GM18505 (cell line): Measurements from ENCODE around the gene PDE12.

ENCODE experiments used
- ATAC-seq: cut with Tn5 transposase; IDR thresholded peaks from one replicate; pipeline ENCODE4 v1.9.1; 2021; ENCODE audit not compliant: unreplicated experiment
- POLR2A ChIP-seq: IDR thresholded peaks from 4 replicates; pipeline ENCODE4 v1.6.1; 2011; ENCODE audit warnings: borderline replicate concordance; ENCODE audit not compliant: insufficient read depth, insufficient read length; ENCODE audit errors: extremely low read depth

The PDE12 gene

DNA sequence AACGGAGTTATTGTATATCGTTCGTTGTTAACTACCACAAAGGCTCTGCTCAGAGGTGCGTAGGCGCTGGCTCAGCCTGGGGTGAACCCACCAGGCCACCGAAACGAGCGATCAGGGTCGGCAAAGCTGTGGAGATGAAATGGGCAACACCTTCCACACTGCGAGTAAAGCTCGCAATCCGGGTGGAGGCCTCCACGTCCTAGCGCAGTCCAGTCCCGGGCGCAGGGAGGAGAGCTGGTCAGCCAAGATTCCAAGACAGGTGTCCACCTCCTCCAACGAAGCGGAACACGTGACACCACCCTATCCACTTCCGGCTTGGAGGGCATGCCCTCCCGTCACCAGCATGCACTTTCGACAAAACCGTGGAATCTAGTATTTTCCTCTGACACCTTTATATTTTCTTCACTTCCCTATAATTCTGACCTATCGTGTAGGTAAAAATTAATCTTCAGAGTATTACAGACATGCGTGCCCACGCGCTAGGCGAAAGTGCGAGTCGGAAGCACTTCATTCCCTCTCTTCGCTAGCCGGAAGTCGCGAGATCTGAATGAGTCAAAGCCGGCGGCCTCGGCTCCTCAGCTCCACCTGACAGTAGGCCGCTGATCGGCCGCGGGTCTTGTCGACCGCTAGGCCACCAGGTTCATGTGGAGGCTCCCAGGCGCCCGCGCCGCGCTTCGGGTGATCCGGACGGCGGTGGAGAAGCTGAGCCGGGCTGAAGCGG is at the start of gene PDE12:
Gene PDE12 (plus strand): TSS at position 537 of the 721 bp plus-strand sequence. CDS start 106 bp downstream, at position 643.
- TF ChIP-seq POLR2A, result peak; percentile 95
- ATAC-seq, result peak; percentile 80

DNA sequence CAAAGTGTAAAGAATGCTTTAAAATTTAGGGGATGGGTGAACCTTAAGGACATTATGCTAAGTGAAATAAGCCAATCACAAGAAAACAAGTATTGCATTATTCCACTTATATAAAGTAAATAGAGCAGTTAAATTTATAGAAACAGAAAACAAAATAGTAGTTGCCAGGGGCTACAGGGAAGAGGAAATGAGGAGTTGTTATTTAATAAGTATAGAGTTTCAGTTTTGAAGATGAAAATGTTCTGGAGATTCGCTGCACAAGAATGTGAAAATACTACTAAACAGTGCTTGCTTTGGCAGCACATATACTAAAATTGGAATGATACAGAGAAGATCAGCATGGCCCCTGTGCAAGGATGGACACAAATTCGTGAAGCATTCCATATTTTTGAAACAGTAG is 43.9 kb upstream of the PDE12 start:
- no peak for TF ChIP-seq POLR2A
- no peak for ATAC-seq

- ATAC-seq, result no peak
- no peak for TF ChIP-seq POLR2A
Observed at GRCh38 chr3:57518276-57518915, 37.7 kb upstream of the PDE12 start.

GRCh38 chr3:57530071-57530608 is 25.9 kb upstream of the PDE12 start:
- TF ChIP-seq POLR2A, result no peak
- no peak for ATAC-seq

DNA sequence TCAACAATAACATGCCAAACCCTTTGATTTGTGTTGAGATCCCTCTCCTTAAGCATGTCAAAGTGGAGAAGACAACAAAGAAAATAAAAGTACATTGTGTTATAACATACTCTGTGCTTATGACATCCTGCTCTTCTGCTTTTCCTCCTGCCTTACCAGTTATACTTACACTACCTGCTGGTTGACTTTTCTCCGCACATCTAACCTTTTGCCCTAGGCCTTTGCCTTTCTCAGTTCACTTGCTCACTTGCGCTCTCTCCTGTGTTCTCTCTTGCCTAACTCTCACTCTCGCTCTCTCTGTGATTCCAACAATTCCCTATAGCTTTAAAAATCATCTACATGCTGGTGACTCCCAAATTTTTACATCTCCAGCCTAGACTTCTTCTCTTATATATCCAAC is 17.6 kb upstream of the PDE12 start:
- no peak for TF ChIP-seq POLR2A
- ATAC-seq, result no peak

- ATAC-seq, result no peak
- no peak for TF ChIP-seq POLR2A
Observed at GRCh38 chr3:57544181-57545125, 11.6 kb upstream of the PDE12 start, which contains the start of gene DNAH12. DNAH12 (minus strand) TSS chr3:57544344; CDS start chr3:57542870, 1,474 bp downstream.

- no peak for TF ChIP-seq POLR2A
Observed at GRCh38 chr3:57545636-57546268, 10.3 kb upstream of the PDE12 start.

GRCh38 chr3:57546616-57547015 is 9.5 kb upstream of the PDE12 start:
- TF ChIP-seq POLR2A, result no peak
- ATAC-seq, result no peak

More at GRCh38 chr3:57545636-57546268, 10.3 kb upstream of the PDE12 start:
- ATAC-seq, result no peak

- ATAC-seq, result no peak
- TF ChIP-seq POLR2A, result no peak
Observed at GRCh38 chr3:57555306-57555705, 768 bp upstream of the PDE12 start.

DNA sequence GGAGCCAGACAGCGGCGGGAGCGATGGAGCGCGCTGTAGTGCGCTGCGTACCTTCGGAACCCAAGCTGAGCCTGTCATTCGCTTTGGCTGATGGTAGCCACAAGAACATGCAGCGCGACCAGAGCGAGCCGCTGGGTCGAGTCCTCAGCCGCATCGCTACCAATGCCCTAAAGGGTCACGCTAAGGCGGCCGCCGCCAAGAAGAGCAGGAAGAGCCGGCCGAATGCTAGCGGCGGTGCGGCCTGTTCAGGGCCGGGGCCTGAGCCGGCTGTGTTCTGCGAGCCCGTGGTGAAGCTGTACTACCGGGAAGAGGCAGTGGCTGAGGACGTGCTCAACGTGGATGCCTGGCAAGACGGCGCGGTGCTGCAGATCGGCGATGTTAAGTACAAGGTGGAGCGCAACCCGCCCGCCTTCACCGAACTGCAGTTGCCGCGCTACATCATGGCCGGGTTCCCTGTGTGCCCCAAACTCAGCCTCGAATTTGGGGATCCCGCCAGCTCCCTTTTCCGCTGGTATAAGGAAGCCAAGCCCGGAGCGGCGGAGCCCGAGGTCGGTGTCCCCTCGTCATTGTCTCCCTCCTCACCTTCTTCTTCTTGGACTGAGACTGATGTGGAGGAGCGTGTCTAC is 498 bp downstream of the PDE12 start:
- TF ChIP-seq POLR2A, result no peak
- peak; percentile 32 for ATAC-seq

- ATAC-seq, result peak; percentile 19
- peak; percentile 40 for TF ChIP-seq POLR2A
Observed at GRCh38 chr3:57557085-57557537, 1.0 kb downstream of the PDE12 start.

DNA sequence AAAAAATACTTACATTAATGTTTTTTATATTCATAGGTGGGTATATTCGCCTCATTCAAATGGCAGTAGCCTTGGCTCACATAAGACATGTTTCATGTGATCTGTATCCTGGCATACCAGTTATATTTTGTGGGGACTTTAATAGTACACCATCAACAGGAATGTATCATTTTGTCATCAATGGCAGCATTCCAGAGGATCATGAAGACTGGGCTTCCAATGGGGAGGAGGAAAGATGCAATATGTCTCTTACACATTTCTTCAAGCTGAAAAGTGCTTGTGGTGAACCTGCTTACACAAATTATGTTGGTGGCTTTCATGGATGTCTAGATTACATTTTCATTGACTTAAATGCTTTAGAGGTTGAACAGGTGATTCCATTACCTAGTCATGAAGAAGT is 3.5 kb downstream of the PDE12 start:
- TF ChIP-seq POLR2A, result no peak
- no peak for ATAC-seq
